NAMALWA (cell line): ENCODE measurements around the gene MPRIP.

ENCODE experiments used
- DNase-seq: peaks from one replicate; pipeline ENCODE4 v3.0.0-alpha.2; 2015; ENCODE audit warnings: low spot score

Gene MPRIP

GRCh38 chr17:17071531-17072360 lies 29.5 kb downstream of the MPRIP start:
- no peak for DNase-seq

- no peak for DNase-seq
Measured at GRCh38 chr17:17072546-17072945, 30.3 kb downstream of the MPRIP start.

- DNase-seq = no peak
Measured at GRCh38 chr17:17073030-17073564, 30.8 kb downstream of the MPRIP start.

- no peak for DNase-seq
Measured at GRCh38 chr17:17073581-17074403, 31.5 kb downstream of the MPRIP start.

- DNase-seq = no peak
Measured at GRCh38 chr17:17075125-17075781, 33.0 kb downstream of the MPRIP start.

- DNase-seq = no peak
Measured at GRCh38 chr17:17076066-17076465, 33.8 kb downstream of the MPRIP start.

GRCh38 chr17:17077101-17077500 lies 34.8 kb downstream of the MPRIP start:
- no peak for DNase-seq

GRCh38 chr17:17077861-17078732 lies 35.8 kb downstream of the MPRIP start:
- DNase-seq = no peak

- DNase-seq = no peak
Measured at GRCh38 chr17:17078832-17079231, 36.6 kb downstream of the MPRIP start.

- DNase-seq = no peak
Measured at GRCh38 chr17:17079336-17079735, 37.1 kb downstream of the MPRIP start.

- no peak for DNase-seq
Measured at GRCh38 chr17:17079761-17080160, 37.5 kb downstream of the MPRIP start.

- no peak for DNase-seq
Measured at GRCh38 chr17:17080181-17080631, 37.9 kb downstream of the MPRIP start.

- DNase-seq = no peak
Measured at GRCh38 chr17:17080781-17081180, 38.5 kb downstream of the MPRIP start.

GRCh38 chr17:17081304-17081940 lies 39.2 kb downstream of the MPRIP start:
- no peak for DNase-seq

GRCh38 chr17:17082878-17083277 lies 40.6 kb downstream of the MPRIP start:
- no peak for DNase-seq

GRCh38 chr17:17084317-17084835 lies 42.1 kb downstream of the MPRIP start:
- no peak for DNase-seq

- DNase-seq = no peak
Measured at GRCh38 chr17:17084941-17085340, 42.7 kb downstream of the MPRIP start.

GRCh38 chr17:17086585-17086984 lies 44.3 kb downstream of the MPRIP start:
- no peak for DNase-seq

GRCh38 chr17:17087424-17088015 lies 45.3 kb downstream of the MPRIP start:
- no peak for DNase-seq

GRCh38 chr17:17088086-17088485 lies 45.8 kb downstream of the MPRIP start:
- DNase-seq = no peak
